Fibroblast of skin of scalp (primary cell): ENCODE data around the gene TAF13.
A peak's percentile ranks its signal among the peaks of the same experiment; 100 is the strongest.
"Not testable (repeated sequence)": the region's sequence is repeated elsewhere in the genome, so short reads cannot be mapped to it uniquely, and the experiment has no call there.

ENCODE experiments used
- DNase-seq: peaks from one replicate; pipeline ENCODE4 v3.0.0-alpha.2; 2013

The TAF13 gene

DNA sequence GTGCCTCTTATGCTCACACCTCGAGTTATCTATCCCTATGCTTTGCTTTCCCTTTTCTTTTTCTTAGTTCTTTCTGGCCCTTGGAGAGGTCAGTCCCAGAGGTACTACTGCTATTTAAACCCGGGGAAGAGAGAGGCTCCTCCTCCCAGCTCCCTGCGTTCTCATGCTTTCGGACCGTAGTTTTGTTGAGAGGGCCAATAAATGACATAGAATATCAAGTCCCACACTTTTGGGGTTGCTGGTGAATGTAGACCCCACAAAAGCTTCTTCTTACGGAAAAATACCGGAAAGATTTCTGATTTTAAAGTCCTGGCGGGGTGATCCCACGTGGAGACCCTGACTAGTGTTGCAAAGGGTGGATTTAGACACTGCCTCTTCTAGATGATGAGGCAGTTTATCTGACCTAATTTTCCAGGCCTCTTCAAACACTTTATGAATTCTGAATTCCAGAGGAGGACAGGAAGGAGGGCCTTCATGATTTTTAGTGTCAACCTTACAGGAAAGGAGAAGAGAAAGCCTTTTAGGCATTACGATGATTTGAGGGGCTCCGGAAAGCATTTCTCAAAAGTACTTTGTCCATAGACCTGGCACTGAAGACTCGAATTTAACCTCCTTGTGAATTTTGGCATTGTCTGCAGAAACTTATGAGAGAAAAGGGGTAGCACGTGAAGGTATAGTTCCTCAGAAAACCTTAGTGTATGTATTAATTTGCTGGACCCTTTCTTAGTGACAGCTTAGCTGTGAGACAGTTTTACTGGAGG is 15.5 kb upstream of the TAF13 start:
- DNase-seq = peak; percentile 53

DNA sequence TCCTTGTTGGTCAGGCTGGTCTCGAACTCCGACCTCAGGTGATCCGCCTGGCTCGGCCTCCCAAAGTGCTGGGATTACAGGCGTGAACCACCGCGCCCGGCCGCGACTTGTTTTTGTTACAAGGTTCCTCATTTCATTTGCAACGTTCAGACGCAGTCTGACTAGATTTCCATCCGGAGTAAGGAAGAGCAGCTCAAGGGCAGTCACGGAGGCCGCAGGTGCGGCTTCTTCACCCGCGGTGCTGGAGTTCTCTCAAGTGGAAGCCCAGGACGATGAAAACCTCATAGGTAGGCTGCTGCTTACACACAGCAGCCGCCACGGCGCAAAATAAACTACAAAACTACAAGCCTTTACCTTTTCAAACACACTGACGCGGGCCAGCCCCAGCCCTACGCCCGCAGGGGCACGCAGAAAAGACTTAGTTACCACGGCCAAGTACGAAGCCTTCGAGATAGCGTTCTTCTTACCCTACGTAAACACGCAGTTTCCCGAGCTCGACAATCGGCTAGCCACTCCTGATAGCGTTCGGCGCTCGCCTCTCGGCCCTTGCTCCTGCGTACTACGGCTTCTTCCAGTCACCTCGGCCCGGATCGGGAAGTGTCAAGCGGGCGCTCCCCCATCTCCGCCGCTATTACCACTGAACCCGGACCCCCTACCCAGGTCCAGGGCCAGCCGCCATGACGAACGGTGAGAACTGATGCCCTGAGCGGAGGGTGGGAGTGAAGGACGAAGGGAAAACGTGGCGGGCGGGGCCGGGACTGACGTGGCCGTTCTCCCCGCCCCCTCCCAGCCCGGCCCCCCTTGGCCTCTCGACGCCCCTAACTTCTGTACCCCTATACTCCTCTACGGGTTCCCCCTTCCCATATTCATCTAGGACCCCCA is 14.6 kb upstream of the TAF13 start, which contains the start of gene TMEM167B:
Gene TMEM167B (plus strand): TSS at position 569 of the 882 bp plus-strand sequence. CDS start 109 bp downstream, at position 678.
- DNase-seq = peak; percentile 93

DNA sequence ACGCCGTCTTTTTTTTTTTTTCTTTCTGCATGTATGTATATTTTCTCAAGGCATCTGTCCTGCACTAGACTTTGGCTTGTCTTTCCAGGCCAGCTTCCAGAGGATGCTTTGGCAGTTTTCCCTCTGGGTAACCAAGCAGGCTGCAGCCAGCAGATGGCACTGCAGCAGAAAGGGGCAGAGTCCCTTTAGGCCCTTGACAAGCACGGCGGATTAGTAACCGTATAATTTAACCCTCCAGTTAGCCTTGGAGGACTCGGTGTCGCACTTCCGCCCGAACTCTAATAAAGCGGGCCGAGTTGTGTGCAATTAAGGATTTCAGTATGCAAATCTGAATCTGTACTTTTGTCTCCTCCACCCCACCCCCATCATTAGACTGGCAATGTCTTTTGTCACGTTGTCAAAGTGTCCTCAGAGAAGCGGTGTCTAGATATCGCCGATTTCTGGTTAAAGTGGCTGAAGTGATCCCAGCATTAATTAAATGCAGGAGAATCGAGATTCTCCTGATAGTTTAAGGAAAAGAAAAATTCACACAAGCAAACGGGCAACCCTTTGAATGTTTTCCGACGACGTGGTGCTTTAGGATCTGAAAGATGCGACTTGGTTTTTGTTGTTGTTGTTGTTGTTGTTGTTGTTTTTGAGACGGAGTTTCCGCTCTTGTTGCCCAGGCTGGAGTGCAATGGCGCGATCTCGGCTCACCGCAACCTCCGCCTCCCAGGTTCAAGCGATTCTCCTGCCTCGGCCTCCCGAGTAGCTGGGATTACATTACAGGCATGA is 13.6 kb upstream of the TAF13 start:
- peak; percentile 61 for DNase-seq

DNA sequence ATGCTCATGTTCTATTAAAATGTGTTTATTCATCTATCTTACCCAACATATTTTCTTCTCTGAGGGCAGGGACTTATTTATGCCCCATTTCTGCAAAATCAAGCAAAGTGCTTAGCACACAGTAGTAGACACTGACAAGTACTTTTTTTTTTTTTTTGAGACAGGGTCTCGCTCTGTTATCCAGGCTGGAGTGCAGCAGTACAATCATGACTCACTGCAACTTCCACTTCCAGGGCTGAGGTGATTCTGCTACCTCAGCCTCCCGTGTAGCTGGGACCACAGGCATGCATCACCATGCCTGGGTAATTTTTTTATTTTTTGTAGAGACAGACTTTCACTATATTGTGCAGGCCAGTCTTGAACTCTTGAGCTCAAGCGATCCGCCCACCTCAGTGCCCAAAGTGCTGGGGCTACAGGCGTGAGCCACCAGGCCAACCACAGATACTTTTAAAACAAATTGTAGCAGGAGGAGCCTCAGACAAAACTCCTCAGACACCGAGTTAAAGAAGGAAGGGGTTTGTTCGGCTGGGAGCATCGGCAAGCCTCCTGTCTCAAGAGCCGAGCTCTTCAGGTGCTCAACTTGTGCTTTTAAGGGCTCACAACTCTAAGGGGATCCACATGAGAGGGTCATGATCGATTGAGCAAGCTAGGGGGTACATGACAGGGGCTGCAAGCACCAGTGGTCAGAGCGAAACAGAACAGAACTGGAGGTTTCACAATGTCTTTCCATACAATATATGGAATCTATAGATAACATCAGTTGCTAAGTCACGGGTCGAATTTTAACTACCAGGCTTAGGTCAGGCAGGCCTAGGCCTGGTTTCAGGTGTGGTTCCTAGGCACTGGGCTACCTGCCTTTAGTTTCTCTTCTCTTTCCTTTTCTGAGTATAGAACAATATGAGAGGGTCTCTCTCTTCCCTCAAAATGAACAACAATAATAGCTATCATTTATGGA is 9.0 kb upstream of the TAF13 start:
- DNase-seq = no peak

DNA sequence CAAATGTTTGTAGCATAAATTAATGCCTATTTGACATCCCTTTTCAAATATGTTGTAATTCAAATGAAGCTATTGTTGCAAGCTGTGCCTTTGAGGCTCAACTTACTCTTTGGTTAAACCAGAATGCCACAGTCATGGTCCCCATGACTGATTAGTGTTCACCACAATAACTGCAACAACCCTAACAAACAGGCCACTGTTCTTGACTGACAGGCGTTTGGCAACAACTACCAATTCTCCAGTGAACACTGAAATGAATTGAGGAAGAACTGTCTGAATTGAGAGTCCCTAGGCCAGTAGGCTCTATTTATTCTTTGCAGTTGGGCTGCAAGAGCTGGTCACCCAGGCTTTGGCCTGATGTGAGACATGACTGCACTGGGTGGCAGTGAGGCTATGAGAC is 8.1 kb upstream of the TAF13 start:
- DNase-seq = no peak

DNA sequence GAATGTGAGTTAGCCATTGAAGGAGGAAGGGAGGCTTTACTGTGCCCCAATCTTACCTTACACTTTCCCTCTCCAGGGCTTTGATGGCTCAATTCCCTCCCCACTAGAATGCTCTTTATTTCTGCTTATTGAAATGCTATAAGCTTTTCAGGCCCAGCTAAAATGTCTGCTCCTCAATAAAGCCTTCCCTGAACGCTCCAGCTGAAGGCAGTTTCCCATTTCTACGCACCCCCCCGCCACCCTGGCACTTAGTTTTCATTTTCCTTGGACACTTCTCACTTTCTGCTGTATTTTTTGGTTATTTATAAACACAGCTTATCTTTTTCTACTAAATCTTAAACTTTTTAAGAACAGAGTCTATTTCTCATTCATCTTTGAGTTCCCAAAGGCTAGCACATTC is 7.7 kb upstream of the TAF13 start:
- DNase-seq = no peak

DNA sequence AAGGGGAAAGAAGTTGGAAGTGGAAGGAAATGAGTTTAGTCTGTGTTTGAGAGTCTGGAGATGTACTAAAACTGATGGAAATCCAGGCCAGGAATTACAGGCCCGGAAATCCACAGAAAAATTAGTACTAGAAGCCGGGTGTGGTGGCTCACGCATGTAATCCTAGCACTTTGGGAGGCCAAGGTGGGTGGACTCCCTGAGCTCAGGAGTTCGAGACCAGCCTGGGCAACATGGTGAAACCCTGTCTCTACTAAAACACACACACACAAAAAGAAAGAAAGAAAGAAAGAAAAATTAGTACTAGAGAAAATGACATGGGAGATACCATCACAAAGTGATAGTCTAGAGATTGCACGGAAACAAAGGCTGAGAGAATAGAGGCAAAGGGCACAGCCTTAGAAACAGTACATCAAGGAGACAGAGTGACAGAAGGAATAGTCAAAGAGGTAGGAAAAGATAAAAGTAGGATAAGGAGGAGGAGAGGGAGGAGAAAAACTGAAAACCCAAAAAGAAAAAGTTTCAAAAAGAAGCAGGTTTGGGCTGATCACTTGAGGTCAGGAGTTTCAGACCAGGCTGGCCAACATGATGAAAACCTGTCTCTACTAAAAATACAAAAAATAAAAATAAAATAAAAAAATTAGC is 4.8 kb upstream of the TAF13 start:
- DNase-seq = no peak

DNA sequence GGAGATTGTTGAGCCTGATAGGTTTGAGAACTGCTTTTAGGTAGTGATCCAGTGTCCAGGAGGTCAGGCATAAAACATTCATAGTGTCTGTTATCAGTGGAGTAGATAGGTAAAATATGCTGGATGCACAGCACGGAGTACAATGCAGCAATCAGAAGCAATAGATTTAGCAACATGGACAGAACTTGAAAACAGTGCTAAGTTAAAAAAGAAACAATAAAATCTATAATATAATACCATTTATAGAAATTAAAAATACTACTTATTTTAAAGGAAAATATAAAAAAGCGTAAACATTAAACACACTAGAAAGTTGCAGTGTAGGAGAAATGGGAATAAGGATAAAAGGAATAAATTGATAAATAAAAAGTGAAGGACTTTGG is 3.4 kb upstream of the TAF13 start:
- DNase-seq = no peak

DNA sequence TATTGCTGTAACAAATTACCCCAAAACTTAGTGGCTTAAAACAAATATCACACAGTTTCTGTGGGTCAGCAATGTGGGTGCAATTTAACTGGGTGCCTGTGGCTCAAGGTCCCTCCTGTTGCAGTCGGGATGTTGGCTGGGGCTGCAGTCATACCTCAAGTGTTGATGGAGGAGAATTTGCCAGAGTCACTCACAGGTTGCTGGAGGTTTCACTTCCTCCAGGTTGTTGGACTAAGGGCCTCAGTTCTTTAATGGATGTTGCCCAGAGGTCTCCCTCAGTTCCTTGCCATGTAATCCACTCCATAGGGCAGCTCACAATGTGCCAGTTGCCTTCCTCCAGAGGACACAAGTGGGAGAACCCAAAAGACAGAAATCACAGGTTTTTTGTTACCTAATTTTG is 2.5 kb upstream of the TAF13 start:
- DNase-seq = no peak

DNA sequence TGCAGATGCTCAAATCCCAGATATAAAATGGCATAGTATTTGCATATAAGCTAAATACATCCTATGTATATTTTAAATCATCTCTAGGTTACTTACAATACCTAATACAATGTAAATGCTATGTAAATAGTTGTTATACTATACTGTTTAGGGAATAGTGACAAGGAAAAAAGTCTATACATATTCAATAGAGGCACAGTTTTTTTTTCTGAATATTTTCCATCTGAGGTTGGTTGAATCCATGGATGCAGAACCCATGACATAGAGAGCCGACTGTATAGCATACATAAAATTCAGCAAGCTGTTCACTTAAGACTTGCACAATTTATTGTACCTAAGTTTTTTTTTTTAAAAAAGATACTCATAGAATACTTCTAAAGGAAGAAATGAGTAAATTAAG is 6.5 kb downstream of the TAF13 start:
- DNase-seq = no peak

DNA sequence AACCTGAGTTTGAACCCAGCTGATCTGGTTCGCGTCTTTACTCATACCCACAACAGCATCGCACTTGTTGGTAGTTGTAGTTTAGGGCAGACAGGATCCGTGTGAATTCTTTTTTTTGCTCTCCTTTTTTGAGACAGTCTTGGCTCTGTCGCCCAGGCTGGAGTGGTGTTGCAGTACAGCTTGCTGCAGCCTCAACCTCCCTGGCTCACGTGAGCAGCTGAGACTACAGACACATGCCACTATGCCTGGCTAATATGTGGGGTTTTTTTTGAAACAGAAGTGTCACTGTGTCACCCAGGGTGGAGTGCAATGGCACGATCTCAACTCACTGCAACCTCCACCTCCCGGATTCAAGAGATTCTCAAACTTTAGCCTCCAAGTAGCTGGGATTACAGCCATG is 7.9 kb downstream of the TAF13 start:
- DNase-seq = no peak

DNA sequence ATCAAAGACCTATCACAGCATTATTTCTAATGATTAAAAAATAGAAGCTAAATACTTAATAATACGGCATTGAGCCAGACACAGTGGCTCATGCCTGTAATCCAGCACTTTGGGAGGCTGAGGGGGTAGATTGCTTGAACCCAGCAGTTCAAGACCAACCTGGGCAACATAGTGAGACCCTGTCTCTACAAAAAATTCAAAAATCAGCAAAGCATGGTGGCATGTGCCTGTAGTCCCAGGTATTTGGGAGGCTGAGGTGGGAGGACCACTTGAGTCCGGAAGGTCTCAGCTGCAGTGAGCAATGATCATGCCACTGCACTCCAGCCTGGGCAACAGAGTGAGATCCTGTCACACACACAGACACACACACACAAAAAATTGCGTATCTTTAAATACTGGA is 10.7 kb downstream of the TAF13 start:
- DNase-seq = no peak

DNA sequence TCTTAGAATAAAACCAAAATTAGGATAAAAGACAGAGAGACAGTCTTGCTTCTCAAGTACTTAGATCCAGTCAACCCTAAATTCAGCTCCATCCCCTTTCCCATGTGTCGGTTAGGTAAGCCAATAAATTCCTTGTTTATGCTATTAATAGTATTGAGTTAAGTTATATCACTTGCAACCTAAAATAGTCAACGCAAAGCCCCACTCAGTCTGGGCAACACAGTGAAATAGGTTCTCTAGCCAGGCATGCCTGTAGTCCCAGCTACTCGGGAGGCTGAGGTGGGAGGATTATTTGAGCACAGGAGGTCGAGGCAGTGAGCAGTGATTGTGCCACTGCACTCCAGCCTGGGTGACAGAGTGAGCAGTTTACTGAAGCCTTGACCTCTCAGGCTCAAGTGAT is 14.6 kb downstream of the TAF13 start:
- DNase-seq = no peak

DNA sequence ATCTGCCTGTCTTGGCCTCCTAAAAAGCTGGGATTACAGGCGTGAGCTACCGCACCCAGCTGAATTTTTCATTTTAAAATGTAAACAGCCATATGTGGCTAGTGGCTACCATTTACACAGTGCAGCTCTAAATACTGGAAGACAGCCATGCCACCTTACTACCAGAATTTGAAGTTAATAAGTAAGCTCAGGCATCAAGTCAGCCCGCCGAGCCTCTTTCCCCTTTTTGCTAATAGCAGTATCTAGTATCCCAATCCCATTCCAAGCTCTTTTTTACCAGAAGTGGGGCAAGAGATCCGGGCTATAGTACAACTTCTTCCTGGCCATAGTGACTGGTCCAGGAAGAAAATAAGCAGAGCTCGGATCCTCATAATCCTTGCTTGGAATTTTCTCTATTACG is 15.1 kb downstream of the TAF13 start:
- no peak for DNase-seq

DNA sequence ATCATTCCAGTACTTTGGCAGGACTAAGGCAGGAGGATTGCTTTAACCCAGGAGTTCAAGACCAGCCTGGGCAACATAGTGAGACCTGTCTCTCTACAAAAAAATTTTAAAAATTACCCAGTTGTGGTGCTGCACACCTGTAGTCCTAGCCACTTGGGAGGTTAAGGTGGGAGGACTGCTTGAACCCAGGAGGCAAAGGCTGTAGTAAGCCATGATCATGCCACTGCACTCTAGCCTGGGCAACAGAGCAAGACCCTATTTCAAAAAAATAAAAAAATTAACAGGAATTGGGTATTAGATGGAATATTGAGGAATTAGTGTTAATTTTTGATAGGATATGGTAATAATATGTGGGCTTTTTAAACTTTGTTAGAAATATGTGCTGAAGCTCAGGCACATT is 16.8 kb downstream of the TAF13 start:
- no peak for DNase-seq

DNA sequence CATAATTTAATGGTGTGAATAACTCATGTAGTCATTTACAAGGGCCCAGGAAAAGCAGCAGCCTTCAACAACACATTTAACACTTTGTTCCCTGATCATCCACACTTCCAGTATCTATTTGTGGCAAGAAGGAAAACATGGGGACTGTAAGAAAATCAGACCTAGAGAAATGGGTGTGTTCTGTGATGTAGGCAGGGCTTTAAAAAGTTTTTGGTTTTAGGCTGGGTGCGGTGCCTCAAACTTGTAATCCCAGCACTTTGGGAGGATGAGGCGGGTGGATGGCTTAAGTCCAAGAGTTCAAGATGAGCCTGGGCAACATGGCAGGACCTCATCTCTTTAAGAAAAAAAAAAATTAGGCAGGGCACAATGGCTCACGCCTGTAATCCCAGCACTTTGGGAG is 19.7 kb downstream of the TAF13 start:
- no peak for DNase-seq

DNA sequence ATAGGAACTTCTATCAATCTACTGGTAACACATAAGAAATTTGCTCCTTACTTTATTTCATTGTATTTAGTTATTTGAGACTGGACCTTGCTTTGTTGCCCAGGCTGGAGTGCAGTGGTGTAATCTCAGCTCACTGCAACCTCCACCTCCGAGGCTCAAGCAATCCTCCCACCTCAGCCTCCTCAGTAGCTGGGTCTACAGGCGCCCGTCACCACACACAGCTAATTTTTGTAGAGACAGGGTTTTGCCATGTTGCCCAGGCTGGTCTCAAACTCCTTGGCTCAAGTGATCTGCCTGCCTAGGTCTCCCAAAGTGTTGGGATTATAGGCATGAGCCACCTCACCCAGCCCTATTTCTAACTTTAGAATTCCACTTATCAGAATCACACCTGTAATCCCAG is 23.7 kb downstream of the TAF13 start:
- not testable (repeated sequence) for DNase-seq

DNA sequence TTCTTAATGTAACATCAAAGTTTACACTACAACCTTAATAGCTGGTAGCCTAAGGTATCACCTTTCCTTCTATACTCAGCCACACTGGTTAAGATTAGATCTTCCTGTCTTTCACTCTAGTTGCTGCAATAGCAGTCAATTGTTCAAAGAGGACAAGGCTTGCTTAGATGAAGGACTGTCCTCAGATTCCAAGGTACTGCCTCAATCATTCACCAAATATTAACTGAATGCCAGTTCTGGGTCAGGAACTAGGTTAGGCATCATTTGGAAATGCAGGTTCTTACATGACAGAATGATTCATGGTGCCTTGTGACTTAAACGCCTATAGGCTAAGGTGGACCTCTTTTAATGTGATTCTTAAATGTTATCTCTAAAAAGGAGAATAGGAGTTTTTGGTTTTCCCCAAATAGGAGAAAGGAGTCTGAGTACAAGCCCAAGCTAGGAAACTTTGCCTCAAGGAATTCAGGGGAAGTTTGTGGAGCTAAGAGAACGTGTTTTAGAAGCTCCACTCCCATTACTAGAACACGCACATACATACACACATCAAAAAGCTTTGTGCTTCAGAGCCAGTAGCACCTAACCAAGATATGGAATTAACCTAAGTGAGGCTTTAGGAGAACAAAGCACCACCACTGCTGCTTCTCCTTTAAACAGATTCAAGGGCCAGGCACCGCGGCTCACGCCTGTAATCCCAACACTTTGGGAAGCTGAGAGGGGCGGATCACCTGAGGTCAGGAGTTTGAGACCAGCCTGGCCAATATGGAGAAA is 25.4 kb downstream of the TAF13 start:
- DNase-seq = no peak

DNA sequence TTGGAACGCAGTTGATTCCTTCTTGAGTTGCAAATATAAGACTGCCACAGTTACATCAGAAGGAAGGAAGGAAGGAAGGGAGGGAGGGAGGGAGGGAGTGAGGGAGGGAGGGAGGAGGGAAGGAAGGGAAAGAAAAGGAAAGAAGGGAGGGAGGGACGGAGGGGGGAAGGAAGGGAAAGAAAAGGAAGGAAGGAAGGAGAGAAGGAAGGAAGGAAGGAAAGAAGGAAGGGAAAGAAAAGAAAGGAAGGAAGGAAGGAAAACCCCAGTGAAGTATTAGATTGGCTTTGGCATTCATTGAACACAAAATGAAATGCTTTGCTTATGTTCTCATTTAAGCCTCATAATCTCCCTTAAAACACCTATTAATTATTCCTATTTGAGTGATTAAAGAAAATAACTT is 27.5 kb downstream of the TAF13 start:
- DNase-seq = no peak

DNA sequence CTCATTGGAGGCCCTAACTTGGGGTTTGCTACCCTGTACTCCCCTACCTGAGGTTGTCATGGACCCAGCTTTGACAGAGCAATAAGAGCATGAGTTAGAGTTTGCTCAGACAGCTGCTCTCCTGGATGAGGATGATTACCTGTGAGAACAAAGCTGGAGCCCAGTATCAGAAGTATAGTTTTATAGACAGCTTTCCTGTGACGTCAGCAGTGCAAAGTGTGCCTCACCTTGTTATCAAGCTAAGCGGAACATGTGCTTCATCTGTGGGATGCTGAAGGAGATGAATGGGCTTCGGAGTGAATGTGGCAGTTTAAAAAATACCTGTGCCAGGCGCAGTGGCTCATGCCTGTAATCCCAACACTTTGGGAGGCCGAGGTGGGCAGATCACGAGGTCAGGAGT is 28.5 kb downstream of the TAF13 start:
- DNase-seq = no peak

DNA sequence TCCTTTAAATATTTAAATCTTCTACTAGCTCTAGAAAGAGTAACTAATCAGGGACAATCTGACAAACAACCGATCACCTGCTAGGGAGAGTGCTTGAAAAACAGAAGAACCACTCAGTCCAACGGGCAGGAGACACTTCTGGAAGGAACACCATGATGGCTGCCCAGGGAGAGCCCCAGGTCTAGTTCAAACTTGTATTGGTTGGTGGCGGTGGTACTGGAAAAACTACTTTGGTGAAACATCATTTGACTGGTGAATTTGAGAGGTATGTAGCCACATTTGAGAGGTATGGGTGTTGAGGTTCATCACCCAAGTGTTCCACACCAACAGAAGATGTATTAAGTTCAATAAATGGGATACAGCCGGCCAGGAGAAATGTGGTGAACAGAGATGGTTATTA is 29.1 kb downstream of the TAF13 start:
- no peak for DNase-seq
